H1 (cell line): ENCODE results near the gene GPR143. TPM values are rescaled to one million over a fixed set of nuclear protein-coding genes. Genes with fewer than 3 reads are reported as not detected.

Experiments used
- CTCF ChIA-PET: fragments of 300-600 bp; sonication (Branson Sonifier 250); formaldehyde crosslinking; loops from one replicate; lab custom pipeline; 2021; ENCODE audit not compliant: partially characterized antibody; lab: Charles Lee
- POLR2A ChIA-PET: fragments of 300-600 bp; sonication (Branson Sonifier 250); formaldehyde crosslinking; loops from one replicate; lab custom pipeline; 2021; ENCODE audit warnings: inconsistent platforms; ENCODE audit not compliant: partially characterized antibody; lab: Charles Lee
- DNase-seq, 2 experiments: peaks; one replicate each; pipeline versions ENCODE4 v3.0.0 to v3.0.0-alpha.2; 2010 to 2022; ENCODE audit warnings: low spot score in 2 of 2, low read depth in 1 of 2, mixed read lengths in 1 of 2
- FAIRE-seq: peaks from 2 replicates; lab custom pipeline; 2011; peaks lifted over from hg19 to GRCh38; lab: Jason Lieb, UNC
- H2AFZ ChIP-seq: 2 replicates; pipeline ENCODE4 v1.8.1; 2012; ENCODE audit warnings: low read length, inconsistent platforms
- H2AK5ac ChIP-seq: 2 replicates; pipeline ENCODE4 v1.6.1; 2013; ENCODE audit warnings: low read depth, low read length
- H2BK120ac ChIP-seq: replicated peaks from 2 replicates; pipeline ENCODE3; 2013; ENCODE audit warnings: low read depth, low read length, inconsistent platforms
- H2BK12ac ChIP-seq: 2 replicates; pipeline ENCODE4 v1.6.1; 2013; ENCODE audit warnings: low read depth, low read length
- H2BK15ac ChIP-seq: 2 replicates; pipeline ENCODE4 v1.6.1; 2013; ENCODE audit warnings: low read length
- H2BK20ac ChIP-seq: 2 replicates; pipeline ENCODE4 v1.6.1; 2013; ENCODE audit warnings: low read length
- H2BK5ac ChIP-seq: 2 replicates; pipeline ENCODE4 v1.6.1; 2013; ENCODE audit warnings: low read depth, low read length
- H3K14ac ChIP-seq: 2 replicates; pipeline ENCODE4 v1.6.1; 2013; ENCODE audit warnings: inconsistent platforms; ENCODE audit not compliant: insufficient read length
- H3K18ac ChIP-seq: 2 replicates; pipeline ENCODE4 v1.6.1; 2013; ENCODE audit warnings: low read length; ENCODE audit errors: extremely low read depth
- H3K23ac ChIP-seq: 2 replicates; pipeline ENCODE4 v1.6.1; 2013; ENCODE audit warnings: inconsistent platforms; ENCODE audit not compliant: insufficient read length
- H3K23me2 ChIP-seq: 2 replicates; pipeline ENCODE4 v1.6.1; 2013; ENCODE audit warnings: low read depth, low read length
- H3K27ac ChIP-seq: 2 replicates; pipeline ENCODE4 v1.6.1; 2011; ENCODE audit warnings: low read depth, low read length, inconsistent platforms
- H3K27me3 ChIP-seq, 4 experiments: replicated peaks in 1 of 4; 1 replicate in 1 of 4; 2 replicates in 3 of 4; pipeline versions ENCODE4 v1.6.1 to v1.8.1; 2011 to 2013; ENCODE audit warnings: low read length in 3 of 4, mild to moderate bottlenecking in 3 of 4, inconsistent platforms in 2 of 4, mixed read lengths in 2 of 4, moderate library complexity in 1 of 4; ENCODE audit not compliant: control insufficient read depth in 3 of 4, insufficient read depth in 3 of 4; ENCODE audit errors: extremely low read depth in 1 of 4
- H3K36me3 ChIP-seq, 4 experiments: 2 replicates each; pipeline versions ENCODE4 v1.6.1 to v1.8.1; 2011 to 2013; ENCODE audit warnings: mild to moderate bottlenecking in 4 of 4, low read length in 3 of 4, moderate library complexity in 2 of 4, control low read depth in 1 of 4, inconsistent platforms in 1 of 4; ENCODE audit not compliant: insufficient read depth in 4 of 4, control insufficient read depth in 2 of 4
- H3K4ac ChIP-seq: replicated peaks from 2 replicates; pipeline ENCODE3; 2013; ENCODE audit warnings: low read length, low read depth, mixed read lengths, inconsistent platforms; ENCODE audit not compliant: insufficient read length
- H3K4me1 ChIP-seq, 4 experiments: replicated peaks in 1 of 4; 1 replicate in 1 of 4; 2 replicates in 3 of 4; pipeline versions ENCODE4 v1.6.1 to v1.8.1; 2011 to 2013; ENCODE audit warnings: low read length in 3 of 4, inconsistent platforms in 2 of 4, mixed read lengths in 1 of 4; ENCODE audit not compliant: insufficient read depth in 4 of 4, control insufficient read depth in 3 of 4
- H3K4me2 ChIP-seq, 2 experiments: 2 replicates each; pipeline versions ENCODE4 v1.6.1 to v1.8.1; 2011 to 2013; ENCODE audit warnings: low read depth in 2 of 2, low read length in 2 of 2, control low read depth in 1 of 2, inconsistent platforms in 1 of 2, mild to moderate bottlenecking in 1 of 2; ENCODE audit not compliant: insufficient read depth in 1 of 2
- H3K4me3 ChIP-seq, 4 experiments: fragments of 200-600, 300-600 bp in 1 of 4; sonication (generic), shearing (Covaris generic), sonication (Bioruptor Twin) in 1 of 4; 2 replicates each; pipeline versions ENCODE4 v1.5.1 to v1.8.1; 2011 to 2016; ENCODE audit warnings: low read length in 4 of 4, low read depth in 3 of 4, control low read depth in 2 of 4, inconsistent platforms in 2 of 4, mild to moderate bottlenecking in 2 of 4, mixed read lengths in 1 of 4, moderate library complexity in 1 of 4; ENCODE audit not compliant: insufficient read depth in 2 of 4; ENCODE audit errors: extremely low read depth in 1 of 4
- H3K56ac ChIP-seq: replicated peaks from 2 replicates; pipeline ENCODE3; 2013; ENCODE audit warnings: low read depth, mild to moderate bottlenecking, mixed read lengths, low read length, inconsistent platforms; ENCODE audit not compliant: insufficient read length
- H3K79me1 ChIP-seq: 2 replicates; pipeline ENCODE4 v1.6.1; 2013; ENCODE audit warnings: low read depth, low read length, control low read depth
- H3K79me2 ChIP-seq, 2 experiments: 2 replicates each; pipeline versions ENCODE4 v1.6.1 to v1.8.1; 2012 to 2013; ENCODE audit warnings: low read length in 2 of 2, mild to moderate bottlenecking in 2 of 2, inconsistent platforms in 1 of 2; ENCODE audit not compliant: insufficient read depth in 2 of 2, control insufficient read depth in 1 of 2
- H3K9ac ChIP-seq, 4 experiments: replicated peaks in 1 of 4; 1 replicate in 1 of 4; 2 replicates in 3 of 4; pipeline versions ENCODE4 v1.6.1 to v1.8.1; 2011 to 2013; ENCODE audit warnings: low read depth in 3 of 4, low read length in 3 of 4, control low read depth in 2 of 4, mild to moderate bottlenecking in 2 of 4, moderate library complexity in 2 of 4, inconsistent platforms in 1 of 4; ENCODE audit errors: extremely low read depth in 1 of 4
- H3K9me3 ChIP-seq, 2 experiments: 2 replicates each; pipeline versions ENCODE4 v1.6.1 to v1.8.1; 2012 to 2013; ENCODE audit warnings: mild to moderate bottlenecking in 2 of 2, moderate library complexity in 2 of 2, control low read depth in 1 of 2, inconsistent platforms in 1 of 2, low read depth in 1 of 2, low read length in 1 of 2, mixed read lengths in 1 of 2; ENCODE audit not compliant: insufficient read depth in 2 of 2
- H4K20me1 ChIP-seq, 2 experiments: replicated peaks in 1 of 2; 2 replicates each; pipeline versions ENCODE3 to v1.8.1; 2011 to 2013; ENCODE audit warnings: inconsistent platforms in 2 of 2, low read length in 2 of 2, mild to moderate bottlenecking in 1 of 2; ENCODE audit not compliant: insufficient read depth in 2 of 2, control insufficient read depth in 1 of 2
- H4K5ac ChIP-seq: 2 replicates; pipeline ENCODE4 v1.6.1; 2013; ENCODE audit warnings: low read length, low read depth, mixed read lengths, inconsistent platforms; ENCODE audit not compliant: insufficient read length
- H4K8ac ChIP-seq: 2 replicates; pipeline ENCODE4 v1.8.0; 2013; ENCODE audit warnings: mild to moderate bottlenecking, moderate library complexity, low read length, inconsistent platforms; ENCODE audit not compliant: insufficient read depth; ENCODE audit errors: extremely low read depth
- H4K91ac ChIP-seq: replicated peaks from 2 replicates; pipeline ENCODE3; 2013; ENCODE audit warnings: low read length, mixed read lengths, inconsistent platforms; ENCODE audit not compliant: insufficient read length
- BRCA1 ChIP-seq: IDR thresholded peaks from 2 replicates; pipeline ENCODE4 v1.6.1; 2012; ENCODE audit warnings: low read depth, low read length, improper control_type of control experiment
- CBX5 ChIP-seq: fragments of 300-800, 300-1000 bp; sonication (generic); IDR thresholded peaks from 2 replicates; pipeline ENCODE4 v1.7.1; 2016; ENCODE audit warnings: antibody characterized with exemption, low read length, low read depth
- FOSL1 ChIP-seq: IDR thresholded peaks from 2 replicates; pipeline ENCODE4 v1.6.1; 2011; ENCODE audit warnings: mild to moderate bottlenecking, low read depth, low read length, moderate library complexity; ENCODE audit not compliant: insufficient read depth
- GABPA ChIP-seq: IDR thresholded peaks from 2 replicates; pipeline ENCODE4 v1.6.1; 2011; ENCODE audit warnings: mild to moderate bottlenecking, low read length, moderate library complexity, borderline replicate concordance; ENCODE audit not compliant: insufficient read depth
- GTF2F1 ChIP-seq: IDR thresholded peaks from 2 replicates; pipeline ENCODE4 v1.6.1; 2012; ENCODE audit warnings: low read depth, low read length, improper control_type of control experiment, borderline replicate concordance
- KDM1A ChIP-seq: fragments of 200-600, 300-600 bp; sonication (generic); IDR thresholded peaks from 2 replicates; pipeline ENCODE4 v1.7.1; 2016; ENCODE audit warnings: mild to moderate bottlenecking, low read length, borderline replicate concordance
- KDM5A ChIP-seq: fragments of 200-600 bp; IDR thresholded peaks from 2 replicates; pipeline ENCODE4 v1.7.1; 2012; ENCODE audit warnings: mild to moderate bottlenecking, low read length, inconsistent platforms, mixed read lengths
- SRF ChIP-seq: IDR thresholded peaks from 2 replicates; pipeline ENCODE4 v1.6.1; 2011; ENCODE audit warnings: mild to moderate bottlenecking, low read depth, low read length, moderate library complexity
- SUZ12 ChIP-seq: fragments of 200-600 bp; sonication (generic); IDR thresholded peaks from 2 replicates; pipeline ENCODE4 v1.6.1; 2012; ENCODE audit warnings: mild to moderate bottlenecking, inconsistent platforms, low read length, moderate library complexity, mixed read lengths
- TAF1 ChIP-seq: IDR thresholded peaks from 2 replicates; pipeline ENCODE4 v1.6.1; 2011; ENCODE audit warnings: mild to moderate bottlenecking, low read depth, low read length
- WGBS, 2 experiments: shearing (Covaris generic) in 1 of 2; methylation state at CpG; one replicate each; pipeline versions ENCODE4 v1.1.6 to v1.1.7; 2013 to 2015; ENCODE audit warnings: low lambda C conversion rate in 2 of 2, mixed read lengths in 2 of 2, inconsistent platforms in 1 of 2, low coverage in 1 of 2, missing lambda C conversion rate in 1 of 2; ENCODE audit not compliant: insufficient replicate concordance in 2 of 2, insufficient coverage in 1 of 2, insufficient read length in 1 of 2; ENCODE audit errors: extremely low coverage in 1 of 2, missing lambda C conversion rate in 1 of 2; 5-methylcytosine and 5-hydroxymethylcytosine counted together
- polyA plus RNA-seq, 7 experiments: library from polyadenylated mRNA; depleted of rRNA in 3 of 7; stranded (reverse) in 5 of 7; unstranded in 2 of 7; fragments of >200 nt in 5 of 7; fragments of 200-250 nt in 2 of 7; gene quantifications; 1 replicate in 5 of 7; 2 replicates in 1 of 7; 4 replicates in 1 of 7; pipeline versions ENCODE4 v1.2.1 to v1.2.3, GENCODE V29; 2011 to 2013; ENCODE audit warnings: missing spikeins in 2 of 7, mixed read lengths in 2 of 7
- total RNA-seq: library from RNA; stranded (reverse); fragmentation: NEBNext Ultra II Directional; extraction: Animal tissue kit (Norgen Biotek cat#: 25700); gene quantifications from 2 replicates; pipeline ENCODE4 v1.2.1, GENCODE V29; 2021

The GPR143 gene
- total and polyA plus RNA-seq, 2 of the 8 experiments (the other 6 are each of a cell fraction or from before 2014, with no cell fraction given), result 18.5 to 30.7 TPM

DNA sequence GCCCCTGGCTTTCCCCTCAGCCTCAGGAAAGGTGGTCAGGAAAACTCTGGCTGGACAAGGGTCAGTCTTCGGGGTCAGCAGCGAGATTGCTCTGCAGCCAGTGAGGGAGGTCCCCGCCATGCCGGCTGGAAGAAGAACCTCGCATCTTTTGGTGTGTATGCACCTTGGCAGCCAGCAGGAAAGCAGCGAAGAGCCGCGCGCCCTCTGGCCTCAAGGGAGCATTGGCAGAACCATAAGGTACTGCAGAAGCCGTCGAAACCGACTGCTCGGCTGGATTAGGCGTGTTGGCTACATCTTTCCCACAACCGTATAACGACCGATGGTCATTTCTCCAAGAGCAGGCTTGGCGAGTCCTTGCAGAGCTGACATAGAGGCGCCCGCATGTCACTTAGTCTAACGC, 48.3 kb downstream of the GPR143 start:
- Histone ChIP-seq H2BK120ac (no peak overlapping the region), H3K27ac (no peak overlapping the region), H3K4ac (no peak overlapping the region), H2BK20ac (no peak overlapping the region), H3K4me3 (no peak overlapping the region), H4K20me1 (no peaks in the 10 kb centered on the region), H2BK12ac (no peak overlapping the region), H3K23ac (no peak overlapping the region), H3K79me1 (no peaks in the 10 kb centered on the region), H3K27me3 (no peaks in the 10 kb centered on the region), H3K14ac (no peak overlapping the region), H3K9me3 (peaks cover 0 to 10% of the 10 kb centered on the region in 2 experiments; a peak in 2 of 4 replicates), H3K56ac (no peak overlapping the region), H3K4me1 (no peaks in the 10 kb centered on the region), H3K9ac (no peak overlapping the region), H4K91ac (no peak overlapping the region), H2AK5ac (no peak overlapping the region), H2BK5ac (no peak overlapping the region), H3K4me2 (no peak overlapping the region), H4K5ac (no peak overlapping the region), H4K8ac (no peak overlapping the region), H2BK15ac (no peak overlapping the region), H3K23me2 (no peaks in the 10 kb centered on the region), H3K79me2 (no peaks in the 10 kb centered on the region), H3K18ac (no peak overlapping the region), H3K36me3 (peaks cover 0 to 54% (median 17%) of the 10 kb centered on the region in 4 experiments; a peak in 5 of 8 replicates), H2AFZ (no peak overlapping the region)
- TF ChIP-seq GABPA (no peak), SRF (no peak), SUZ12 (no peak), KDM1A (no peak), KDM5A (no peak), BRCA1 (no peak), CBX5 (no peak), GTF2F1 (no peak), FOSL1 (no peak), TAF1 (no peak)
- no peak for FAIRE-seq
- 91% methylated on average over 13 of the region's 21 CpGs; no CpG with 5 or more reads in 1 of the 2 experiments for WGBS, 2 experiments
- no peak for DNase-seq
- CTCF ChIA-PET, result interaction anchor here (0.7 kb wide), 1 partner anchor 241 kb away, joined by 3 read pairs; no protein-coding TSS in a partner anchor
- POLR2A ChIA-PET, result no interaction called here
